GM21737 (cell line): ENCODE measurements around the gene ATRN.

Experiments used
- ATAC-seq: cut with Tn5 transposase; IDR thresholded peaks from one replicate; pipeline ENCODE4 v1.9.1; 2021; ENCODE audit warnings: mild to moderate bottlenecking, moderate library complexity; ENCODE audit not compliant: unreplicated experiment

Gene ATRN

DNA sequence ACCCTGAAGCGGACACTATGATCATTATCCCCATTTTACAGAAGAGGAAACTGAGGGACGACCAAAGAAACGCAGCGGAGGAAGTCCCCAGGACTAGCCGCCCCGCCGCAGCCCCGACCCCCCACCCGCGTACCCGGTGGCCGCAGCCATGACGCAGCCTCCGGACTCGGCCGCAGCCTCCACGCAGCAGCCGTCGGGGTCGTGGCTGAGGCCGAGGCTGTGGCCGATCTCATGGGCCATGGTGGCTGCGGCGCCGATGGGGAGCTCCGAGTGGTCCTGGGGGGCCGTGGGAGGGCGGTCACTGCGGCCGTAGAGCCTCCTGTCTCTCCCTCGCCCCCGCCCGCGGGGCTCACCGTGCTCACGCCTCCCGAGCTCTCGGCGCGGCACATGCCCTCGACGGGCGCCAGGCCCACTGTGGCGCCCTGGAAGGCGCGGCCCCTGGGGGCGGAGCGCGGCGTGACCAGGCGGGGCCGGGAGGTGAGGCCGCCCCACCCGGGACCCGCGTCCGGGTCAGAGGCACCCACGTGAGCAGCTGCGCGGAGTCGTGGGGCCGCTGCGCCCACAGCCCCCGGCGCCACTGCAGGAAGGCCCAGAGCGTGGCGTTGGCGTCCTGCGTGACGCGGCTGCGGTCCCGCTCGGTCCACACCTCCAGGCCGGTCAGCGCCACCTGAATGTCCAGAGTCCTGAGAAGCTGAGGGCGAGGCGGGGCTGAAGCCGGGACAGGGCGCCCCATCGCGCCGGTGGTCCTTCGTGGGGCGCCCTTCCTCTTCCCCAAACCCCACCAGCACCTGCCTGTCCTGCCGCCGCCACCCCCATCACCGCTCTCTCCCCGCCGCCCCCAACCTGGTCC is 202.6 kb downstream of the ATRN start:
- no peak for ATAC-seq

DNA sequence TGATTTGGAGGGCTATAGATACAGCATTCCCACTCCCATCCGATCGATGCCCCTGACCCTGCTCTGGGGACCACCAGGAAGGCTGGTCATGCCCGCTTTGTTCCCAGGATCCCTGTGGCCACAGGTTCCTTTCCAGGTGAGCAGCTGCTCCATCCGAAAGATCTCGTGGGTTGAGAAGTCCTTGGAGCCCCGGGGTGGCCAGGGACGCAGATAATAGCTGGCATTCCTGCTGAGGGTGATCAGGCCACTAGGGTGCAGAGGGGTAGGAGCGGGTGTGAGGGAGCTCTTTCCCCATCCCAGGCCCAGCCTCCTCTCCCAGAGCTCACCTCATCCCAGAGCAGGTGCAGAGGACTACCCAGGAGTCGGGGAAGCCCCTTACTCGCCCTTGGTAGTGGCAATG is 203.6 kb downstream of the ATRN start:
- no peak for ATAC-seq

DNA sequence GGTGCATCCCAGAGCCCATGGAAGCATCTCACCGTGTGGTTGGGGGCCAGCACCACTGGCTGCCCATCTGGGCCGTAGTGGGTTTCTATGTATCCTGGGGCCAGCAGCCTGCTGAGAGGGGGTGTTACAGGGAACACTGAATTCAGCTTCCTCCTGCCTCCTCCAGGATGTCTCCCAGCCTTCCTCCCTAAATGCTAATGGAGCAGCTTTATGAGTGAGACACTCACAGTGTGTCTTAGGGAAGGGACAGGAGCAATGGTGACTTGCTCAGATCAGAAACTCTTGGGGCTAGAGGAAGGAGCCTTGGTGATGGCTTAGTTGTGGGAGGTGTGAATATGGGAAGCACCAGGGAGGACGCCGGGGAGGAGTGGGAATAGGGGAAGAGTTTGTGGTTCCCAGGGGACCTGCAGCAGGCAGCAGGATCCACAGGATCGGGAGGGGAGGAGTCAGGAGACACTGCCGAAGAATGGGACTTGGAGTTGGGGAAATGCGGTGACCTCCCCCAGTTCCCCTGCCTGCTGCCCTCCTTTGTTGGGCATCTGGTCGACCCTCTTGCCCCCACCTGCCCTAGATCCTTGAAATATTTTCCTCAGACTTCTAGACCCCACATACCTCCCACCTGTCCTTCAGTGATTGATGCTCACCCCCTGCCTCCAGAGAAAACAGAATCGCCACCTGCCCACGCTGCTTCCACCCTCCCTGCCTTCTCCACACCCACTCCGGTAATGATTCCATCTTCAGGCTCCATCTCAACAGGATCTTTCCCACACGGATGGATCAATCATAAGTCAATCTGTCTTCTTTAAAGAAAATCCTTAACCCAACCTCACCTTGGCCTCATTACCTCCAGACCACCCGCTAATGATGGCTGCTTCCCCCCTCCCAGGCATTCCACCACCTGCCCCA is 204.4 kb downstream of the ATRN start:
- no peak for ATAC-seq

DNA sequence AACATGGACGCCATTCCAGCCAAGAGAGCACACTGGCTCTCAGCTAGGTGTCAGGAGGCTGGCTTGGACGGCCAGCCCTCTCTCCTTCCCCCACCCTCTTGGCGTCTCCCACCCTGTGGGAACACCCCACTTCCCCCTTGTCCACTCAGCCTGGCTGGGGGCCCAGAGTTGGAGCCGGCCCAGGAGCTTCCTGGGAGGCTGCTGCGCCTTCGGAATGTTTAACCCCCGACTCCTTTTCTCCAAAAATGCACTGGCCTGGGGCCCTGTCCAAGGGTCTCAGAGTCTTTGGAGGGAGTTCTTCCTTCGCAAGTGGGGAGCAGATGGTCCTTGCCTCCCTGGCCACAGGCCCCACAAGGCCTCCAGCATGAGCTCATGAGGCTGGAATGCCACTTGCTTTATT is 206.9 kb downstream of the ATRN start:
- no peak for ATAC-seq

DNA sequence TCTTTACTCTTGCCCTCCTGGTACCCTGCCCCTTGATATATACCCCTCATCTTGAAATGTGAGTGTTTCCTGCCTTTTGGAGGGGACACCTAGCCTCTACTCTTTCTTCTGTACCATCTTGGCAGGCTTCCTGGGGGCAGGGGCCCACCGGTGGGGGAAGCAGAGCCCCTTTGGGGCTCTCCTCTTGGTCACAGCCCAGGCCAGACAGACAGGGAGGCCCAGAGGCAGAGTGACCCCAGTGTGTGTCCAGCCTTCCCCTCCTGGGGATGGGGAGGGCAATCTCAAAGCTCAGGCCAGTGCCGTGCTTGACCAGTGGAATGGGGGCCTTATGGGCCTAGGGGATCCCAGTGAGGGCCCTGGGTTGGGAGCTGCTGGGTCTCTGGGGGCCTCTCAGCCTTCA is 207.4 kb downstream of the ATRN start:
- no peak for ATAC-seq

DNA sequence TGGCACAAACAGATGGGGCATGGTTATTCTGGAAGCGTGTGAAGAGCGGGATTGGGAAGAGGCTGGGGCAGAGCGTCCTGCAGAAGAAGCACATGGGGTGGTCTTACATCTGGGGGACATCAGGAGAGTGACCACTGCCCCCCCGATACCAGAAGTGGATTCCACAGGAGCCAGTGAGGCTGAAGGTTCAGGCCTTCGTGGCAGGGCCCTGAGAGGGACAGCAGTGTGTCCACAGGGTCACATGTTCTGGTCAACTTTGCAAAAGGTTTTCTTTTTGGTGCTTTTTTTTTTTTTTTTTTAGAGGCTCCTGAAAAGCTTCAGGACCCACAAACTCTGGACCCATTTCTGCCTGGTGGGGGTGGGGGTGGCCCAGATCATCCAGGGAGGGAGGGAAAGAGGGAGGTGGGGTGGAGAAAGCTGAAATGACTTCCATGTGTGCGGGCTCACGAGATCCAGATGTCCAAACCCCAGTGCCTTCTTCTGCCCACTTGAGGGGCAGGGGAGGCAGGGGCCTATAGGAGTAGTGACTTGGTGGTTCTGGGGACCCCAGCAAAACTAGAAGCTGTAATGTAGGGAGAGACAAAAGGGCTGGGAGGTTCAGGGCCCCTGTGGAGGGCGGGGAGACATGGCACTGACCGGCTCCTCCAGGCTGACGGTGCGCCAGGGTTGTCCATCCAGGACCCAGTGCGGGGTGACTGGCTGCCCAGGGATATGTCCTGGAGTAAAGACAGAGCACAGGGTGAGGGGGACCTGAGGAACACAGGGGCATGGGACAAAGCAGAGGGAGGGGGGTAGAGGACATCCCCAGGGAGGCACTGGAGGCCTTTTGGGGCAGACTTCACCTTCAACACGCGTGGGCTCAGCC is 208.3 kb downstream of the ATRN start:
- ATAC-seq, result no peak

DNA sequence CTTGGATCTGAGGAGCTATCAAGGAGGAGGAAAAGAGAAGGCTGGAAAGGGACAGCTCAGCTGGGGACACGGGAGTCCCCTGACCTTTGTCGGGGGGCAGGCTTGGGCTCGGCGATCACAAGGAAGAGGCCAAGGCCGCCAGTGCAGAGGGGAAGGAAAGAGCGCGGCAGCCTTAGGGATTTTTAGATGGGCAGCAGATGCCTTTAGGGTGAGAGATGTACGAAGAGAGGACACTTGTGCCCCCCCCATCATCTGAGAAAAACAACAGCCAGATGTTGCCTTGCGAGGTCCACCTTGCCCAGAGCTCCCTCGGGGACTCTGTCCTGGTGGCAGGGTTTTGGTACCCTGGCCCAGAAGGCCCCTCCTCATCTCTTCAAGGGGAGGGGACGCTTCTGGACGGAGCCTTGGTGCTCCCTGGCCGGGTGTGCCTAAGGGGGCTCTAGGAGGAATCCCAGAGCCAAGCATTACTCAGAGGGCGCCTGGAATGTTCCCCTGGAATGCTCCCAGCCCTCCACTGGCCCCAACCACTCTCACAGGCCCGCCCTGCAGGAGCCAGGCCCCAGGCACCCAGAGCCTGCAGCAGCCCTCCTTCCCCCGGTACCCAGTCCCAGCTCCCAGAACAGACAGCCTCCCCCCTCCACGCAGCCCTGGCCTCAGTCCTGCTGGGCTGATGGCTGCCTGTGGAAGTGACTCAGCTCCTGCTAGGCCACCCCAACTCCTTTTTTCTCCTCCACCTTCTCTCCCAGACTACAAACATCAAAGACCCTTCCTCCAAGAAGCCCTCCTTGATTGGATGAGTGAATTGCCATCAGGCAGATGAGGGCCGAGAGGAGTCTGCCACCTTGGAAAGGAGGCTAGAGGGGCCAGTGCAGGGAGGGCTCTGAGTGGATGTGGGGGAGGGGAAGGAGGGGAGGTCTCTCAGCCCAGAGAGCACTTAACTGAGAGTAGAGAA is 209.2 kb downstream of the ATRN start:
- ATAC-seq, result no peak

DNA sequence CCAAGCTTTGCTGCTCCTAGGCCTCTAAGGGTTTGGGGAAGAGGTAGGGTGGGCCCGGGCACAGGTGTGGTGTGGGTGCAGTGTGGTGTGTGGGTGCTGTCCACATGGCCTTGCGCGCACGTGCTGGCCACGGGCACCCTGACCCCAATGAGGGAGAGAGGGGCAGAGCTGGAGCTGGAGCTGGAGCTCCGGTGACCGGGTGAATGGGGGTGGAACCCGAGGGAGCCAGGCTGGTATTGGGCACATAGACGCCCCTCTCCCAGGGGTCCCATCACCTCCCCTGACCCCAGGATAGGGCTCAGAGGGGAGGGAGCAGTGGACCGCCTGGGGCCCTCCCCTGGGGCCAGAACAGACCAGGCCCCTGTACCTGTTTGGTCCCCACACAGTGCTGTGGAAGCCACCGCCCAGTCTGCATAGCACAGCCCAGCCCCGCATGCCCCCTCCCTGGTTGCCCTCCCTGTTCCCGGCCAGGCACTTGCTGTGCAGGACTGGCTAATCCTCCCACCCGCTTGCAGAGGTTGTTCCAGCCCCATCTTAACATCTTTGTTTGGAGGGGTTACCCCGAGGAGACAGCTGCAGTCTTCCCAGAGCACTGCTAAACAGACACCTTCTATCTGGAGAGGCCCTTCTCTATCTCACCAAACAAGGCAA is 210.0 kb downstream of the ATRN start:
- no peak for ATAC-seq

DNA sequence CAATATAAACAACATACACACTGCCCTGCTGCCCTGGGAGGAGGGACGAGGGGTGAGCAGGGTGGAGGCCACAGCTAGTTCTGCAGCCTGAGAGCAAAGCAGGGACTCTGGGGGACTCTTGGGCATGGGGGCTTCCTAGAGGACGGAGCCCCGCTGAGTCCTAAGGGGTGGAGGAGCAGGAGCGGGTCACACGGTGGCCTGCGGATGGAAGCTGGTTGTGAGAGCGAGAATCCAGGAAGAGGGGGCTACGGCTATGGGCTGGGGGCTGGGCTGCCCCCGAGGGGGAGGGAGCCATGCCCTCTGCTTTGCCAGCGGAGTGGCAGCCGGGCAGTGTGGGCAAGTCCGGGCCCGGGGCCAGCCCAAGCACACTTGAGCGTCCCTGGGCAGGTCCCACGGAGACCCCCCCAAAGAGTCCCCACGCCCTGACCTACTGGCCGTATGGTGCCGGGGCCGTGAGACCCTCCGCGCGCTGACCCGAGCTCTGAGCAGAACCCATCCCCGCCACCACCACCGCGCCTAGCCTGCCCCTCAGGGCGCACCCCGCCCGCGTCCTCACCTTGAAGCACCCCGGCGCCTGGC is 210.6 kb downstream of the ATRN start:
- ATAC-seq, result no peak

DNA sequence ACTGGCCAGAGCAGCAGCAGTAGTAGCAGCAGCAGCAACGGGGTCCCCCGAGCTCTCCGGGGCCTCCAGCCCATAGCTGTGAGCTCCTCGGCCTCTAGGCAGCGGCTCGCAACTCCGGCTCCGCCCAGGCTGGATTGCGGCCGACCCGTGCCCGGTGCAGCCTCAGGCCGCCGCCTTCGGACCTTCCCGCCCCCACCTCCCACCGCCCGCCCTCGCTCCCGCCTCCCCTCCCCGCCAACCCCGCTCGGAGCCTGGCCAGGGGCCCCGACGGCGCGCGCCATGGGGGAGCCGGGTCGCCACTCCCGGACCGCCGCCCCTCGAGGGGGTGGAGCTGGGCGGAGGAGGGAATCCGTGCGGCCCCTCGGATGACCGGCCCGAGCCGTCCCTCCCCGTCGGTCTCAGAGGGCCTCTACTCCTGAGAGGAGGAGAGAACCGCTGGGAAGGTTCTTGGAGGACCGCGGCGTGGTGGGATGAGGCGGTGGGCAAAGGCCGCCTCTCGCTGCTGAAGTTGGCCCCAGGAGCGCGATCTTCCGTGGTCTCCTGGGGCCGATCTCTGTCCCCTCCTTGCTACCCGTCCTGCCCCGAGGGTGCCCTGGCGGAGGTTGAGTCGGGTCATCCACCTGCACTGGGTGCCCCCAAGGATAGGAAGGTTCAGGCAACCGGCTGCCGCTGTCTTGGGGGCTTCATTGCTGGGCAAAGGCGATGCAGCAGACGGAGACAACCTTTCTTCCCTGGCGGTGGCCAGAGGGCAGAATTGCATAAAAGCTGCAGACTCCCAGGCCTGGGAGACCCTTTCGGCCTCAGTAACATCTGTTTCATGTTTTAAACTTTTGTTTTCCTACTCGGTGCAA is 211.3 kb downstream of the ATRN start, which contains the start of gene ADAM33:
Gene ADAM33 (minus strand): TSS at position 80 of the 851 bp plus-strand sequence. CDS start 6 bp downstream, at position 74.
- no peak for ATAC-seq

DNA sequence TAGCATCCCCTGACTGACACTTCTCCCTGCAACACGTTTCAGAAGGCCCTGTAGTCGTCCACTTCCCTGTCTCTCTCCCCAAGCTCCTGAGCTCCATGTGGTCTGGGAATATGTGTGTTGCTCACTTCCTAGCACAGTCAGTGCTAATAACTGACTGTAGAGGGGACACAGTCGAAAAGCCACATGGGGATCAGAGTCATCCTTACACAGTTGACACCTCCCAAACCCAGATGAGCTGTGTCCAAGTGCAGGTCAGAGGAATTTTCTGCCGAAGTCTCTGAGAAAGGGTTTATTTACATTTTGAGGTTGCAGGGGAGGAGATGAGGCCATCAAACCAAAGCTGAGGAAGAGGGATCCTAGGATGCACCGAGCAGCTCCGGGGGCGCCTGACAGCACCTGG is 214.5 kb downstream of the ATRN start:
- no peak for ATAC-seq

DNA sequence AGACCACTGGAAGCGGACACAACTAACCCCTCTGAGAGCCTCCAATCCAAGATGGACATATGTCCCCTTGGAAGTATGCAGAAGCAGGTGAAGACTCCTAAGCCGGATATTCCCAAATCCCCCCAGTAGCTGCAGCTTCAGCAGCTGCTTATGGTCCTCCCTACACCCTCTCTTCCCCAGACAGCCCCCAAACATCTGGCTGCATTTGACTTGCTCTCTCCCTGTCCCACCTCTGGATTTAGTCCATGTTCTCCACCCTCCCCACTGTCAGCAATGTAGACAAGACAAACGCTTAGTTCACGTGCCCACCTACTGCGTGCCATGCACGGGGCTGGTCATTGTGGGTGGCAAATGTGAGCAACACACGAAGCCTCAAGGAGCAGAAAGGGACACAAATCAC is 215.6 kb downstream of the ATRN start:
- no peak for ATAC-seq

DNA sequence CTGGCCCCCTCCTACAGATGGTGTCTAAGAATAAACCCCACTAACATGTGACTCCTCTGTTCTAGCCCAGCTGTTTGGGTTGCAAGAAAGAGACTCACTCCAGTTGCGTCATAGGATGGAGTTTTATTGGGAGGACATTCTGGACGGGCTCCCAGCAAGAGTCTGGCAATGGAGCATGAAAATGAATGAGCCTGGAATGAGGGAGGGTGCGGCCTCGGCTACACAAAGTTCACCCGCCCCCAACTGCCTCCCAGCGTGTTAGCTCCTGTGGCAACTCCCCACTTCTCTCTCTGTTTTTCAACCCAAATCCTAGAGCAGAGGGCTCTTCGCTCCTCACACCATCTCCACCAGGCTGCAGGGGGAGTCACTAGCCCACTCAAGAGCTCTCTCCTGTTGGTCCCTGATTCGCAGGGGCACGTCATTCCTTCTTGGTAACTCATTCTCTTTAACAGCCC is 216.1 kb downstream of the ATRN start:
- ATAC-seq, result no peak

DNA sequence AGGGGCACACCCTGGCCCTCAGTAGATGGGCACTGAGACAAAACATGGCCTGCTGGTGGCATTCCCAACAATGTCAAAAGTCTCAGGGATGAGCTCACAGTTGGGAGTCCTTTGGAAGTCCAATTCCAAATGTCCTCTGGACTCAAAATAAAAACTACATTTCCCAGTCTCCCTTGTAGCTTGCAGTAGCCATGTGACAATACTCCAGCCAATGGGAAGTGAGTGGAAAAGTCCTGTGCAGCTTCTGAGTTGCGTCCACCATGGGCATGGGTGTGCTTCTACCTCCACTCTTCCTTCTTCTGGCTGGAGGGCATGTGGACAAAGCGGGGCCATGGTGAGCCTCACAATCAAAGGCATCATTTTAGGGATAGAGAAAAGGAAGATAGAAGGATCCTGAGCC is 216.8 kb downstream of the ATRN start:
- ATAC-seq, result no peak

DNA sequence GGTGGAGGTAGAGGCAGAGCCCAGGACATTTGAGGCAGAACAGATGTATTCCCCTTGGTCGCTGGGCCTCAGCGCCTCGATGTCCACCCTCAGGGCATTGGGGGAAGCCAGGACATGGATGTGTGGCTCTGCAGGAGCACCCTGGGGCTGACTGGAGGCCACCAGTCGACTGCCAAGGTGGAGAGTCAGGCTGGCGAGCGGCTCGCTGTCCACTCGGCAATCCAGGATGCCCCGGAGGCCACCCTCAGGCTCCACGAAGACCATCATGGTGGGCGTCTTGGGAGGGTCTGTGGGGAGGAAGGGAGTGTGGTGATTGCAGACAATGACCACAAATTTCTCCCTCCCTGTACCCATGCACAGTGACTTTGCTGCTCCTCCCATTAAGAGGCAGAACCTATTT is 219.2 kb downstream of the ATRN start:
- no peak for ATAC-seq

DNA sequence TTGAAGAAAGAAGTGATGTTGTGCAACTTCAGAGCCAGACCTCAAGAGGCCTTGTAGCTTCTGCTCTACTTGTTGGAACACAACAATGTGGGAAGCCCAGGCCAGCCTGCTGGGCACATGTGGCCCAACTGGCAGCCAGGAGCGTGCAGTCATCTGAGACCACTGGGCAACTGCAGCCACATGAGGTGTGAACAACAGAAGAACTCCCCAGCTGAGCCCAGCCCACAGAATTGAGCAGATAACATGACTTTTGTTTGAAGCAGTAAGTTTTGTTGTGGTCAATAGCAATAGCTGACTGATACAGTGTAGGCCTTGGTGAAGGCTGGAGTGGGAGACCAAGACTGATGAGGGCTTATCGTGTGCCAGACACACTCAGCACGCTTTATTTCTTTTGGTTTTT is 219.6 kb downstream of the ATRN start:
- no peak for ATAC-seq

DNA sequence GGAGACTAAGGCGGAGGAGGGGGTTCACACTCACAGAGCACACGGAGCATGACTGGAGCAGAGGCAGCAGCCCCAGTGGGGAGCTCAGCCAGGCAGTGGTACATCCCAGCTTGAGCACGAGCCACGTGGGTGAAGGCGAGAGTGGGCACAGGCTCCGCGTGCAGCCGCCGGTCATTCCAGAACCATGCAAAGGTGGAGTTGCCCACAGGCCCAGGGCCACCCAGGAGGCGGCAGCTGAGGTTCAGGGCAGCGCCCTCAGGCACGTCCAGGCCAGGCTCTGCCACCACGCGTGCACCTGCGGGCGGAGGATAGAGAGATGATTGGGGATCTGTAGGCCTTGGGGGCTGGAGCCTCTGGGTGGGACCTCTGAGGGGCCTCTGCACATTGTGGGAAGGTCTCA is 220.5 kb downstream of the ATRN start:
- ATAC-seq, result no peak

DNA sequence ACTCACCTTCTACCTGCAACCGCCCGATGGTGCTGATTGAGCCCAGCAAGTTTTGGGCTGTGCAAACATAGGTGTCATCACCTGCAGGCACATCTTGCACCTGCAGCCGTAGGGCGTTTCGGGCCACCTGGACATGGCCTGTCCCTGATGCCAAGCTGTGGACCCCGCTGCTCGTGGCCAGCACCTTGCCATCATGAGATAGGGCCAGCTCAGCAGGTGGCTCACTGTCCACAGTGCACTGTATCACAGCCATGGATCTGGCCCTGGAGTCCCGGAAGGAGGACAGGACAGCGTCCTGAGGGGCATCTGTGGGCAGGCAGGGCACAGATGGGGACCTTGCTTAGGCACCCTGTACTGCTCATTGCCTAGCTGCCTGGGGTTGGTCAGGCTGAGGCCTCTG is 221.1 kb downstream of the ATRN start:
- no peak for ATAC-seq
